Activated T-cell treated with anti-CD3 and anti-CD28 coated beads, Interleukin-2, amount 50 U/mL, for 4 hours (primary cell): ENCODE measurements around the gene AP5Z1. TPM values are rescaled to one million over a fixed set of nuclear protein-coding genes. Genes with fewer than 3 reads are reported as not detected.

ENCODE experiments used
- ATAC-seq, 2 donors: fragments of 200-7000 bp; cut with Tn5 transposase; one replicate each; pipeline ENCODE4 v1.10.0; 2021
- DNase-seq: peaks from one replicate; pipeline ENCODE4 v3.0.0-alpha.2; 2020
- H3K27me3 Mint-ChIP-seq: one replicate; pipeline ENCODE4 v1.8.0; 2021; ENCODE audit warnings: low read depth, mixed read lengths
- H3K36me3 Mint-ChIP-seq: one replicate; pipeline ENCODE4 v1.8.0; 2022; ENCODE audit warnings: mixed read lengths; ENCODE audit not compliant: insufficient read depth
- H3K4me1 Mint-ChIP-seq: one replicate; pipeline ENCODE4 v1.8.0; 2021; ENCODE audit warnings: low read depth, mixed read lengths
- H3K4me3 Mint-ChIP-seq: one replicate; pipeline ENCODE4 v1.8.0; 2021; ENCODE audit warnings: mild to moderate bottlenecking, moderate library complexity, mixed read lengths
- H3K9me3 Mint-ChIP-seq: one replicate; pipeline ENCODE4 v1.8.0; 2021; ENCODE audit warnings: mixed read lengths
- total RNA-seq, 3 donors: library from RNA; stranded (reverse); gene quantifications; one replicate each; pipeline ENCODE4 v1.2.1, GENCODE V29; 2021

AP5Z1 gene
- total RNA-seq, 3 donors from 2014 or later = 81.1 to 92.3 (median 84.4) TPM

GRCh38 chr7:4754433-4755010, 20.9 kb upstream of the AP5Z1 start:
- Mint-ChIP-seq H3K36me3 (peaks cover 6% of the 10 kb centered on the region), H3K4me3 (no peak overlapping the region)

GRCh38 chr7:4755045-4755444, 20.4 kb upstream of the AP5Z1 start:
- no peak overlapping the region for H3K4me3 Mint-ChIP-seq
- H3K27me3 Mint-ChIP-seq = no peaks in the 10 kb centered on the region
- no peaks in the 10 kb centered on the region for H3K9me3 Mint-ChIP-seq
- peaks cover 16% of the 10 kb centered on the region for H3K4me1 Mint-ChIP-seq
- H3K36me3 Mint-ChIP-seq = peaks cover 8% of the 10 kb centered on the region
- DNase-seq (no peak), ATAC-seq (no peak)

More at GRCh38 chr7:4754433-4755010, 20.9 kb upstream of the AP5Z1 start:
- no peaks in the 10 kb centered on the region for H3K9me3 Mint-ChIP-seq
- peaks cover 16% of the 10 kb centered on the region for H3K4me1 Mint-ChIP-seq
- DNase-seq = no peak
- no peaks in the 10 kb centered on the region for H3K27me3 Mint-ChIP-seq
- ATAC-seq = no peak

GRCh38 chr7:4758111-4758510, 17.3 kb upstream of the AP5Z1 start:
- DNase-seq (no peak), ATAC-seq (no peak)
- Mint-ChIP-seq H3K4me3 (no peak overlapping the region), H3K9me3 (no peaks in the 10 kb centered on the region), H3K36me3 (peaks cover 14% of the 10 kb centered on the region), H3K4me1 (peaks cover 8% of the 10 kb centered on the region), H3K27me3 (no peaks in the 10 kb centered on the region)

- Mint-ChIP-seq H3K36me3 (peaks cover 14% of the 10 kb centered on the region), H3K4me1 (peaks cover 2% of the 10 kb centered on the region), H3K4me3 (no peak overlapping the region), H3K9me3 (no peaks in the 10 kb centered on the region), H3K27me3 (no peaks in the 10 kb centered on the region)
- ATAC-seq (no peak), DNase-seq (no peak)
These were observed 16.6 kb upstream of the AP5Z1 start for GRCh38 chr7:4758791-4759190.

GRCh38 chr7:4759211-4759610, 16.2 kb upstream of the AP5Z1 start:
- Mint-ChIP-seq H3K4me3 (no peak overlapping the region), H3K4me1 (no peaks in the 10 kb centered on the region), H3K27me3 (no peaks in the 10 kb centered on the region), H3K36me3 (peaks cover 14% of the 10 kb centered on the region), H3K9me3 (no peaks in the 10 kb centered on the region)
- ATAC-seq (no peak), DNase-seq (no peak)

- DNase-seq = no peak
- ATAC-seq = no peak
- no peaks in the 10 kb centered on the region for H3K4me1 Mint-ChIP-seq
- H3K4me3 Mint-ChIP-seq = no peak overlapping the region
- no peaks in the 10 kb centered on the region for H3K27me3 Mint-ChIP-seq
- peaks cover 11% of the 10 kb centered on the region for H3K36me3 Mint-ChIP-seq
- H3K9me3 Mint-ChIP-seq = no peaks in the 10 kb centered on the region
These were observed 14.5 kb upstream of the AP5Z1 start for GRCh38 chr7:4760952-4761351.

GRCh38 chr7:4762121-4763055, 13.0 kb upstream of the AP5Z1 start:
- Mint-ChIP-seq H3K9me3 (no peaks in the 10 kb centered on the region), H3K4me1 (no peaks in the 10 kb centered on the region), H3K36me3 (peaks cover 14% of the 10 kb centered on the region), H3K4me3 (no peak overlapping the region), H3K27me3 (no peaks in the 10 kb centered on the region)
- no peak for ATAC-seq
- DNase-seq = no peak

- no peaks in the 10 kb centered on the region for H3K9me3 Mint-ChIP-seq
- no peaks in the 10 kb centered on the region for H3K4me1 Mint-ChIP-seq
- H3K27me3 Mint-ChIP-seq = no peaks in the 10 kb centered on the region
- DNase-seq = no peak
- peaks cover 16% of the 10 kb centered on the region for H3K36me3 Mint-ChIP-seq
- no peak for ATAC-seq
- H3K4me3 Mint-ChIP-seq = no peak overlapping the region
These were observed 12.2 kb upstream of the AP5Z1 start for GRCh38 chr7:4763091-4763793.

GRCh38 chr7:4763794-4764185, 11.6 kb upstream of the AP5Z1 start:
- H3K36me3 Mint-ChIP-seq = peaks cover 16% of the 10 kb centered on the region
- H3K4me1 Mint-ChIP-seq = no peaks in the 10 kb centered on the region
- H3K9me3 Mint-ChIP-seq = no peaks in the 10 kb centered on the region
- H3K27me3 Mint-ChIP-seq = no peaks in the 10 kb centered on the region
- no peak for DNase-seq
- H3K4me3 Mint-ChIP-seq = no peak overlapping the region
- ATAC-seq = no peak

GRCh38 chr7:4764402-4765007, 10.9 kb upstream of the AP5Z1 start:
- no peaks in the 10 kb centered on the region for H3K9me3 Mint-ChIP-seq
- no peaks in the 10 kb centered on the region for H3K4me1 Mint-ChIP-seq
- no peak overlapping the region for H3K4me3 Mint-ChIP-seq
- H3K27me3 Mint-ChIP-seq = no peaks in the 10 kb centered on the region
- H3K36me3 Mint-ChIP-seq = peaks cover 16% of the 10 kb centered on the region
- ATAC-seq (no peak), DNase-seq (no peak)

- no peaks in the 10 kb centered on the region for H3K9me3 Mint-ChIP-seq
- no peak for DNase-seq
- no peaks in the 10 kb centered on the region for H3K27me3 Mint-ChIP-seq
- ATAC-seq = no peak
- peaks cover 14% of the 10 kb centered on the region for H3K36me3 Mint-ChIP-seq
- H3K4me3 Mint-ChIP-seq = no peak overlapping the region
- H3K4me1 Mint-ChIP-seq = peaks cover 3% of the 10 kb centered on the region
These were observed 9.5 kb upstream of the AP5Z1 start for GRCh38 chr7:4765776-4766490.

GRCh38 chr7:4766666-4767519, 8.5 kb upstream of the AP5Z1 start:
- no peaks in the 10 kb centered on the region for H3K9me3 Mint-ChIP-seq
- DNase-seq = no peak
- H3K4me1 Mint-ChIP-seq = peaks cover 3% of the 10 kb centered on the region
- no peak overlapping the region for H3K4me3 Mint-ChIP-seq
- no peak for ATAC-seq
- no peaks in the 10 kb centered on the region for H3K27me3 Mint-ChIP-seq
- peaks cover 14% of the 10 kb centered on the region for H3K36me3 Mint-ChIP-seq
